DMS114 treated with DMSO at 0.1 percent for 48 hours (cell line): ENCODE measurements around the gene GLCCI1.

Experiments
- DNase-seq: peaks from one replicate; lab custom pipeline; 2025; ENCODE audit not compliant: unreplicated experiment; lab: John Stamatoyannopoulos, UW

Gene GLCCI1

DNA sequence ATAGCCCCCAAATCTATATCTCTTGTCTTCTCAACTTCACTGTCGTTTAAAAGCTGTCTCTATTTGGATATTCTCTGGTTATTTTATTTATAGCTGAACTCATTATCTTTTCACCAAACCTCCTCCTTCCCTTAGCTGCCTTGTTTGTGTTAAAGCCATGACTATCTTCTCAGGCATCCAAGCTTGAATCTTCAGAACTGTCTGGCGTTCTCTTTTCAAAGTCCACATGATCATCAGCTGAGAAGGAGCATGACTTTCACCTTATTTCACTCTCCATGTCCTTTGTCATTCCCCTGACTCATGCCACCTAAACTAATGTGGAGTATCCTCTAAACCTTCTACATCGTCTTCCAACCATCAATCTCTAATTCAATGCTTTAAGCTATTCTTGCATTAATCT, 5.7 kb upstream of the GLCCI1 start:
- no peak for DNase-seq

DNA sequence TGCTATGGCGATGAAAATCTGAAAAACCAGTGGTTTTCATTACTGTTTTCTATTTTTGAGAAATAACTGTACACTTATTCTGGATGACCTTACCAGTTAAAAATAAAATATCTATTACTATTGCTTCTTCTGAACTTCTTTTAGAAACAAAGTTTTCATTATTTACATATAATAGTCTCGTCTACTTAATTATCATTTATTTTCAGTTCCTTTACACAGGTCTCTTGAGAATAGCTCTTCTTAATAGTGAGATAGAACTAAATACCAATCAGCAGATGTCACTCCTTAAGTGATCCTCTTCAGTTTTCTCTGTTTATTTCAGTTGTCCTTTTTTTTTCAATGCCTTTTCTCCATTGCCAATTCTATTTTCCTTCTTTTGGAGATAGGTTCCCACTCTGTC, 4.3 kb upstream of the GLCCI1 start:
- no peak for DNase-seq

DNA sequence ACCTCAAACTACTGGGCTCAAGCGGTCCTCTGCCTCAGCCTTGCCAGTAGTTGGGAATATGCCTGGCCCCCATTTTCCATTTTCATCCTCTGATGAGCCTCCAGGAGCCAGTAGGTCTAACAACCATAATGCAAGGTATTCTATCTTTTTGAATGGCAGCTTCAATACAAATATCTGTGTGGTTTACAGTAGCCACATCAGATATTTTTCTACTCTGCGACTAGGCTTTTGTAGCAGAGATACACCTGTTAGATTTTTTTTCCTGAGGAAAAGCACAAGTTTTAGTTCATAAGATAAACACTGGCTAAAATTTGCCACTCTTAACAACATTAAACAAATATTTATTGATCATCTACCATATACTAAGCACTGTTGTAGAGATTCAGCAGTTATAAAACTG, 3.9 kb upstream of the GLCCI1 start:
- no peak for DNase-seq

DNA sequence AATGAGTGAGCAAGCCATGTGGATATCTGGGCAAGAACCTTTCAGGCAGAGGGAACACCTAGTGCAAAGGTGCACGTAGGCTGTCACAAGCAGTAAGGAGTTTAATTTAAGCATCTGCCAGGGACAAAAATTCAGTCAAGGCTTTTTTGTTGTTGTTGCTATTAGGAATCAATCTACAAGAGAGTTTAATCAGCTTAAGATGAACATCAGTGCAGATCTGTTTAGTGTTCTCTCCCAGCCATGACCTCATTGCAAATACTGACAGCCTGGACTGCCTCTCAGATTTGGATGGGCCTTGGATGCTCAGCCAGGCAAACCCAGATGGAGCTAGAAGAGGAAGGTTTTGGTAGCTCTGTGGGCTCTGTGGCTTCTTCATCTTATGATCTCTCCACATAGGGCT, 3.3 kb upstream of the GLCCI1 start:
- DNase-seq = no peak

DNA sequence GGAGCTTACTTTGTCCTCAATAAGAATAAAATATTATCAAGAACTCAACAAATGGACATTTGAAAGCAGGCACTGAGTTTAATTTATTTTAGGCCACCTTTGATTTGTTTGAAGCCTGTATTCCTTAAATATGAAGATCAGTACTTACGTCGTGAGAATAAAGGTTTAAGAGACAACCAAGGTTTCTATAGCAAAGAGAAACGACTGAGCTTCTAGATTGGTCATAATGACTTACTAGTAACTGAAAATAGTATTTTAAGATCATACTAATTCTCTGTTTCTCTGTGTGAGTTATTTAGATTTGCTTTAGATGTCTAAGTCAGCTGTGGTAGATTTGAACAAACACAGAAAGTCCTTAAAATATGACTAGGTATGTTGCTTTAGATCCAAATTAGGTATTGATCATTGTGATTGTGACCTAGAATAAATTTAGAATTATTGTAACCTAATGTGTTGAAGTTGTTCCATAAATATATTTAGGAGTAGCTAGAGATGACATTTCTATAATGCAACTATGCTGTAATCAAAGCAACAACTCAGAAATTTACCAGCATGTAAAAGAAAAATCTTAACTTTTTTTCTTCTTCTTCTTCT, 2.4 kb upstream of the GLCCI1 start:
- DNase-seq = no peak

DNA sequence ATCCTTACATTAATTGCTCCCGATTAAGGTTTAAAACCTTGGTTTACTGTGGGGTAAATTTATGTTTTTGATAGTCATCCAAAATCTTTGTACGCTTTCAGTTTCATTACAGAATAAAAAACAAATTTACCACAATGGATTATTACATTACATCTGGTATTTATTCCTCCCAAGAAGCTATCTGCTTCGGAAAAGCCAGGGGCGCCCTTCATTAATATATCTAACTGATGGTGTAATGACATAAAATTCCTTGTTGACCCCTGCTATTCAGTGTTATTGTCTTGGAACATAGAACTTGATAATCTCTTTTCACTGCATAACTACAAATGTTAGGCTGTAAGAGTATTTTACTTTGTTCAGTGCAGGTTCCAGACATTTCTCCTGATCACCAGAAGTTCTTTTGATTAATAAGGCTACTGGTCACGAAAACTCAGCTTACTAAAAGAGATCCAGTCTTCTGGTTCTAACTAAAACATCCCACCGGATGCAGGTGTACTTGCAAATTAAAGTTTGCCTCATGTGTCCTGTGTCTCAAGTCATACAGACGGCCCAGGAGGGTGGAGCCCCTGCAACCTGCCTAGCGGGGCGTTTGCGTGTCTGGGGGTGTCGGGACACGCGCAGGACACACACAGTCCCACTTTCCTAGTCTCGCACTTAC, 581 bp upstream of the GLCCI1 start:
- no peak for DNase-seq

DNA sequence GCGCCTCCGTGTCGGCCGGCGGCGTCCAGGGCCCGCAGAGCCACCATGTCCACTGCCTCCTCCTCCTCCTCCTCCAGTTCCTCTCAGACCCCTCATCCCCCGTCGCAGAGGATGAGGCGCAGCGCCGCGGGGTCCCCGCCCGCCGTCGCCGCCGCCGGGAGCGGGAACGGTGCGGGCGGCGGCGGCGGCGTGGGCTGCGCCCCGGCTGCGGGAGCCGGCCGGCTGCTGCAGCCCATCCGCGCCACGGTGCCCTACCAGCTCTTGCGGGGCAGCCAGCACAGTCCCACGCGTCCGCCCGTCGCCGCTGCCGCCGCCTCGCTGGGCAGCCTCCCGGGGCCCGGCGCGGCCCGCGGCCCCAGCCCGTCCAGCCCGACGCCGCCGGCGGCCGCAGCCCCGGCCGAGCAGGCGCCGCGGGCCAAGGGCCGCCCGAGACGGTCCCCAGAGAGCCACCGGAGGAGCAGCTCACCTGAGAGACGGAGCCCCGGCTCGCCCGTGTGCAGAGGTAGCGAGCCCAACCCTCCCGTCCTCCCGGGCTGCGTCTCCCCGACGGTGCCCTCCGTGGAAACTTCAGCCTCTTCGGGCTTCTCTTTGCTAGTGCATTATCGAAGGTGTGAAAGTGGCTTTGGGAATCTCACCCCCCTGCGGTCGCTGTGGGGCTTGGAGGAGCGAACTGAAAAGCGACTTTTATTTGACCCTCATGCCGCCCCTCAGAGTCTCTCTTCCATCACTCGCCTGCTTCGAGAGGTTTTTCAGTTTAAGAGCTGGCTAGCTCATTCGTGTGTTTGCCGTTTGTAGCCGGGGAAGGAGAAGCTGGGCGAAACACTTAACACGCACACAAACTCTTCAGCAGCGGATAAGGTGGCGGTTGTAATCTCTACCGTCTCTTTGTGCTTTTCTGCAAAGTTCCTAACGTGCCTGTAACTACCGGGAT, 975 bp downstream of the GLCCI1 start:
- DNase-seq = peak; percentile 29

DNA sequence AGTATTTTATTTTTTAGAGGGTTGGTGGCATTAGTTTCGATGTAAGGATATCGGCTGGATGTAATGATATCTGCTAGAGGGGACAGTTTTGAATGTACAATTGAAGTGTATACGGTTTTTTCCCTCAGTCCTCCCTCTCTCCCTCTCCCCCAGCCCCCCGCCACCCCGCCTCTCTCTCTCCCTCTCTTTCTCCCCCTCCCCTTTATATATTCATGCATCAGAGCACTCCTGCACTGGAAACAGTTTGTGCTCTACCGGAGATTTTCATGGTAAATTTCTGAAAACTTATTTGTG, 1.6 kb downstream of the GLCCI1 start:
- DNase-seq = no peak

DNA sequence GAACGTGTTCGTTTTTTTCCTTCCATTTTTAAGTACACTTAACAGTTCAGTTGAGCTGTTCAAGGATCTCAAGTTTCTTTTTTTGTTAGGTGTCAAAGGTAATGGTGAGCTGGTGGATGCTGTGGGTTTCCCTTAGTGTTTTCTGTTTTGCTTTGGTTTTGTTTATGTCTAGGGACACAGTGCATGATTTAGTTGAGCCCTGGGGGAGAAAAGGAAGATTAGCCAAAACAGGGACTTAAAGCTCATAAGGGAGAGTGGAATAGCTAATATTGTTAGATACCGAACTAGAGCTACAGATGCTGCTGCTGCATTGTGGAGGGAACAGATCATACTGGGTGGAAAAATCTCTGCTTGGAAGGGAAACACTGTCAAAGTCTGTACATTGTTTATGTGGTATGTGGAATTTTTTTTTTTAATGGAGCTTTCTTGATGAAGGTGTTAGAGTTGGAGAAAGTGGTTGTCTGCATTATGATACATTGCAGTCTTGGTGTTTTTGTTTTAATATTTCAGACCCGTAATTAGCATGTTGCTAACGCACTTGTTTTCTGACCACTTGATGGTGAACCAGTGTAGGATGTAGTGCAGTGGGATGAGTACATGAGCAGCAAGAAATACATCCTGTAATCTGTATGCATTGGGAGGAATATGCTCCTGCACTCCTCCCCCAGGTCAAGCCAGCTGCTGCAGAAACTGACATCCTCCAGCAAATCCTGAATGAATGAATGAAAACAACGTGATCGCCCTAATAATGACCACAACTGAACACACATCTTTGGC, 2.1 kb downstream of the GLCCI1 start:
- peak; percentile 18 for DNase-seq

DNA sequence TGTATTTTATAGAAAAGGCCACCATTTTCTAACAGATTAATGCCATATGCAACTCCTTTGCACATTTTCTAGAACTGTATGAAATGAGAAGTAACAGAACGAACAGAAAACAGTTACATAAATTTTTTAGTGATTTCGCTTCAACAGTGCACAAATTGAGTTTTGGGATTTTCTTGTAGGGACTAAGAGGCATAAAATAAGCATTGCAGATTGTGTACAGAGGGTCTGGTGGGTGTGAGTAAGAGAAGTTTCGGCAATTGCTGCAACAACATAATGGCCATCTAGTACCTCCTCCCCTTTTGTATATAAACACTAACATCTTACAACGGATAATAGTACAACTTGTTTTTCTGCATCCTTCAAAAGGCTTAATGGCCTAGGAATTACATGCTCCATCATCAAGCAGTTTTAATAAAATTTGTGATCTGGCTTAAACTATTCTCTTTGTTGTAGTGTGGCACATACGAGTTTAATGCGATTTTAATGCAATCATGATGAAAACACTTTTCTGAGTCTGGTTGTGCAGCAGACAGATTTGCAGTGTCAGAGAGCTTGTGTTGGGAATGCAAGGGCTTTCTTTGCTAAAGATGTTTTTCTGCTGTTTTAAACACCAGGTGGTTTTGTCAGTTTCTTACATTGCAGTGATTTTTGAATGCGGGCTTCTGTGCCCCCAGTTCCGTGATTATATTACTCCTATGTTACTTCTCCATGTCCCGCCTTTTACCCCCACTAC, 2.9 kb downstream of the GLCCI1 start:
- no peak for DNase-seq

DNA sequence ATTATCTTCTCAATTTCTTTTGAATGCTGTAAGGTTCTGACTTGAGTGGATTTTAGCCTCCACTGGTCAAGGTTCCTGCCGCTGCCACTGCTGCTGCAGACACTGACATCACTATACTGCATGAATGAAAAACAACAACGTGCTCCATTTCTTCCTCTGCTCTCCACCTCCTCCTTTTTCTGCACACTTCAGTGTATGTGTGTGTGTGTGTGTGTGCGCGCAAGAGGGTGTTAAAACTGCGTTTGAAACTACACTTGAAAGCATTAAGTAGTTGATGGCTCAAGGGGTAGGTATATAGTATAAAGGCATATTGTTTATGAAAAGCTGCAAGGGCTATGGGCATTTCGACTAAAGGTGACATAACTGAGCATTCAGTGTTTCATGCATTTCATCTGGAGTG, 3.5 kb downstream of the GLCCI1 start:
- no peak for DNase-seq

DNA sequence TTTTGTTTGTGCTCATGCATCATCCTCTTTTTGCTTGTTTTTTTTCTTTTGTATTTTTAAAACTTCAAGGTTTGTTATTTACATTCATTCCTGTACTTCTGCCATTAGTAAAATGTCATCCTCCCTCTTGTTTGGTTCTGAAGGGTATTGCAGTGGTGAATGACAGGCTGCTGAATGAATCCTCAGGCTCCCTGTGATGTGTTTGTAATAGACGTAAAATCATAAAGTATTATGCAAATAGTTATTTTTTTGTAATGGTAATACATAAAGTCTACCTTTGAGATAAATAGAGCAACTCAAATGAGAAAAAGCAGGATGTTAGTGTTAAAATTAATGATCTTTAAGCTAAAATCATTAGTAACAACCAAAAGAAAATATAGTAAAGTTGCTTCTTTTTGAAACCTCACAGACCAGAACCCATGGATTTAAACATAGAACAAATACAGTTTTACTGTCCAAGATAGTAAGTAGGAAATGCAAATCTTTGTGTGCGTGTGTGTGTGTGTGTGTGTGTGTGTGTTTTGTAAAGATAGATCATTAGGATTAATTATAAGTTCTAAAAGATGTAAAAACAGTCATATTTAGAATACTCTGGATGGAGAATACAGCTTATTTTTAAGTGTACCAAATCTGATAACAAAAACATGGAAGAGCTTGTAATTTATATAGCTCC, 4.5 kb downstream of the GLCCI1 start:
- DNase-seq = no peak

DNA sequence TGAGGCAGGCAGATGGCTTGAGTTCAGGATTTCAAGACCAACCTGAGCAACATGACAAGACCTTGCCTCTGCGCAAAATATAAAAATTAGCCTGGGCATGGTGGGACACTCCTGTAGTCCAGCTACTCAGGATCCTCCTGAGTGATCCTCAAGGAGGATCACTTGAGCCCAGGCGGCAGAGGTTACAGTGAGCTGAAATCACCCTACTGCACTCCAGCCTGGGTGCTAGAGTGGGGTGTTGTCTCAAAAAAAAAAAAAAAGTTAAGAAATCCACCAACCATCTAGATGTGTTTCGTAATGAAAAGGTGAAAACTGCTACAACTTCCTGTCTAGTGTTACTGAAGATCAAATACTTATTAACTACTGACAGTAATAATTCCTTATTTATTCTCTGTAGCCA, 8.1 kb downstream of the GLCCI1 start:
- DNase-seq = no peak

DNA sequence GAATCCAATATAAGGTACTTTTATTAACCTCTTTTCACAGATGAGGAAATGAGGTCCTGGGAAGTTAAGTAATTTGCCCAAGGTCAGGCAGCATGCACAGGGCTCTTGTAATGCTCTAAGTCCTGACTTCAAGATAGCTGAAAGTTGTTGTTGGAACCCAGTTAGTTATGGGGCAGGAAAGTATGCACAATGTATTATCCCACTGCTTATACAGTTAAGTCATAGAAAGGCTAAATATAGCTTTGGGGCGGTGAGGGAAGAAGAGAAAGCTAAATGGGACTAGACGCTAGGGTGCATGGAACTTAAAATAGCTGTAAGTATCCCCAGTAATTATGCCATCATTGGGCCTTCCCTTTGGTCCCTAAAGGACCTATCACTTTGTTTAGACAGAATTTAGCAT, 9.2 kb downstream of the GLCCI1 start:
- DNase-seq = no peak

DNA sequence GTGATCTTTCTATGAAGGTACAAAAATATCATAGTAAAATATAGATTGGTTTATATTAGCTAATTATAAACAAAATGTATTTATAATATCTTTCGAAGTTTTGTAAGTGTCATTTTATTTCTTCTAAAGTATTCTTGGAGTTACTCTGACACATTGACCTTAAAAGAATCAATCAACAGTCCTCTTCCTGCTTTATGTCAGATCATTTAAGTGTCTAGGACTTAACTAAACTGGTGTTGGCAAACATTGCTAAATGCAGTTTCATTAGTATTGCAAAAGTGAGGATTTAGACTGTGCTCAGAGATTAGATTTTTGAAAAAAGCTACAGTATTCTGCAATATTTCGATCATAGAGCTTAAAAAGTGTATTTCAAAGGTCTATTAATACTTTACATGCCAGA, 10.3 kb downstream of the GLCCI1 start:
- no peak for DNase-seq

DNA sequence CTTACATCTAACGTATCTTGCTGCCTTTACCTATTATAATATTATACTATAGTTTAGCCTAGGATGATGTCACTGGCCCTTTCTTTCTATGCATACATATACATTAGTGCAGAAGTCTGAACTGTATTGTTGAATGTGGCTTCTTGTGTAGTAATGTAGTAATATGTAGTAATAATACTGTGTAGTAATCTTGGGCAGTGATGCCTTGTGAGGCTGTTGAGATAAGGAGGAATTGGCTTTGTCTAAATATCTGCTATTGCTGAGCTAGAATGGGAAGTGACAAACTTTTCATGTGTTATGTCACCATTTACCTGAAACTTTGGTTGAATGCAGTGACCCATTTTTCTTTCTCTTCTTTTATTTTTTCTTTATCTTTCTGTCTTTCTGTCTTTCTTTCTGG, 11.0 kb downstream of the GLCCI1 start:
- no peak for DNase-seq

DNA sequence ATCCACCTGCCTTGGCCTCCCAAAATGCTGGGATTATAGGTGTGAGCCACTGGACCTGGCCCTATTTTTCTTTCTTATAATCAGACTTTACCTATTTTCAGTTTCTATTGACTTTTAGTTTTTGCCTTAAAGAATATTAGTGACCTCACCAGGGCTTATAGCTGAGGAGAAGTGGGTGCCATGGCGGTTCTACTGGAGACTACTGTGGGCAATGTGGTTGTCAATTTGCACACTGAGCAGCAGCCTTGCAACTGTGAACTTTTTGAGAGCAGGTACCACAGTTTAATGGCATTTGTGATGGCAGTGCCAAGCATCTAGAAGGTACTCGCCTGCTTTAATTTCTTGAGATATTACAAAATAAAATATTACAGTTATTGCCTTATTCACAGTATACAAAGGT, 11.5 kb downstream of the GLCCI1 start:
- no peak for DNase-seq

DNA sequence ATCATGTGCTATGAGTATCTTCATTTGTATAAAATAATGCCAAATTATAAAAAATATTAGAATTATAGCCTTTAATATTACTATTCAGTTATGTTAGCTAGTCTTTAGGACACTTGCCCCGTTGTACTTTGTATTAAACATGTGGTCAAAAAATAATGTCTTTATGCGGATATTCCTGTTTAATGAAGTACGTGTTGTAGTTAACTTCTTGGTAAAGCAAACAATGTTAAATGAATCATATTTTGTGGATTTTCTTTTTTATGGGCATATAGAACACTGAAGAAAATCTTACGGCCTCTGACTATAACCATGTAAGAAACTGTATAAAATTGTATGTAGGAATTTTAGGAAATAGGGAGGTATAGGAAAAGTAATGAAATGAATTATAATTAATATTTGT, 14.3 kb downstream of the GLCCI1 start:
- no peak for DNase-seq

DNA sequence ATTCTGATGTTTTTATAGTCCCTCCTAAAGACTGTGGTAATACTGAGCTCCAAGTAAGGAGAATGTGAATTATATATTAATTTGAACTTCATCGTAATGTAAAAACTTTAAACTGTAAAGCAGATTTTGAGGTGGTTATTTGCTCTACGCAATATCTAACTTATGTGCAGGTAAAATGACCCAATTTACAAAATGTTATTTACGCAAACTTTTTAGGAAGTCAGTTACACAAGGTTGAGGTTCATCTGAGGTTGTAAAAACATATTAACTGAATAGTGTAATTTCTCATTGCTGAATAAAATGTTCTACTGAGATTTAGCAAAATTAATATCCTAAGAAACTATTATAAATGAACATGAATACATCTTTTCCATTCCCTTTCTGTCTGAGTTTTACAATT, 15.8 kb downstream of the GLCCI1 start:
- DNase-seq = no peak

DNA sequence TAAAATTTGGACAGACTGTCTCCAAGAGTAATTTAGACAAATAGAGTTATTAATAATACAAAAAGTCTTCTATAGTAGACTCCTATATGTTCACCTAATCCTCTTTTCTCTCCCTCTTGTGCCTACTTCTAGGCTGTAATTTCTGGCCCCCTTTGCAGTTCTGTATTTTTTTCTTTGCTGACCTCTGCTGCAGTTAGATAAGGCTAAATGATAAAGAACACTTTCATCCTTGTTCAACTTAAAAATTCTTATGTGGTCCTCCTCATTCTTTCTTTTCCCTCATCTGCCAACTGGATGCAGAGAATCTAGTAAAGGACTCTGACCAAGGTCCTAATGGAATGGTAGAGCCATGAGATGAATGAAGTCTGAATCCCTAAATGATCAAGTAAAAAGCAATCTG, 20.1 kb downstream of the GLCCI1 start:
- no peak for DNase-seq
